OCI-M2 (cell line): Measurements from ENCODE around the gene SPECC1L.

ENCODE experiments used
- DNase-seq: peaks from one replicate; lab custom pipeline; 2025; ENCODE audit not compliant: unreplicated experiment; lab: John Stamatoyannopoulos, UW

SPECC1L gene

GRCh38 chr22:24424901-24425775, 154.5 kb downstream of the SPECC1L start:
- no peak for DNase-seq

GRCh38 chr22:24426436-24426835, 155.8 kb downstream of the SPECC1L start:
- no peak for DNase-seq

GRCh38 chr22:24426851-24427499, 156.3 kb downstream of the SPECC1L start:
- DNase-seq, result no peak

GRCh38 chr22:24427500-24428164, 157.0 kb downstream of the SPECC1L start, which contains the start of gene ADORA2A:
Gene ADORA2A, plus strand, starts transcription at chr22:24427599. Its CDS starts 5,806 bp downstream, at chr22:24433405.
- DNase-seq, result no peak

GRCh38 chr22:24428751-24429410, 158.2 kb downstream of the SPECC1L start:
- no peak for DNase-seq

- no peak for DNase-seq
Measured at GRCh38 chr22:24429411-24430365, 159.1 kb downstream of the SPECC1L start.

- DNase-seq, result no peak
Measured at GRCh38 chr22:24430431-24431308, 160.0 kb downstream of the SPECC1L start.

GRCh38 chr22:24431309-24432034, 160.8 kb downstream of the SPECC1L start:
- no peak for DNase-seq

GRCh38 chr22:24432059-24432853, 161.6 kb downstream of the SPECC1L start:
- no peak for DNase-seq

GRCh38 chr22:24433001-24433827, 162.6 kb downstream of the SPECC1L start:
- DNase-seq, result no peak

- no peak for DNase-seq
Measured at GRCh38 chr22:24433828-24434470, 163.3 kb downstream of the SPECC1L start.

GRCh38 chr22:24434471-24435322, 164.1 kb downstream of the SPECC1L start:
- no peak for DNase-seq

- no peak for DNase-seq
Measured at GRCh38 chr22:24435323-24435645, 164.7 kb downstream of the SPECC1L start.

GRCh38 chr22:24435861-24436371, 165.3 kb downstream of the SPECC1L start:
- no peak for DNase-seq

- no peak for DNase-seq
Measured at GRCh38 chr22:24436553-24436952, 165.9 kb downstream of the SPECC1L start.
